ENCODE results near the gene CHP1. TPM values are rescaled to one million over a fixed set of nuclear protein-coding genes. Genes with fewer than 3 reads are reported as not detected.

Gene CHP1
- total RNA-seq (10 to 100 TPM; 61.9 to 72.7 TPM), polyA plus RNA-seq (ENCODE audit: insufficient read depth, low read depth, low replicate concordance) (36.6 TPM)
- long read RNA-seq, donor 1, transcript CHP1-201 (7 exons, 3,329 nt) = major isoform, 27 of 32 reads
- long read RNA-seq, donor 1, partial matches to known transcripts = 5 of 32 reads
- long read RNA-seq, donor 1, other reads (novel, unspliced or antisense) = 0 of 32 reads
- long read RNA-seq, donor 2, transcript CHP1-201 (7 exons, 3,329 nt) = major isoform, 22 of 37 reads
- long read RNA-seq, donor 2, partial matches to known transcripts = 13 of 37 reads
- long read RNA-seq, donor 2, other reads (novel, unspliced or antisense) = 0 of 37 reads

DNA sequence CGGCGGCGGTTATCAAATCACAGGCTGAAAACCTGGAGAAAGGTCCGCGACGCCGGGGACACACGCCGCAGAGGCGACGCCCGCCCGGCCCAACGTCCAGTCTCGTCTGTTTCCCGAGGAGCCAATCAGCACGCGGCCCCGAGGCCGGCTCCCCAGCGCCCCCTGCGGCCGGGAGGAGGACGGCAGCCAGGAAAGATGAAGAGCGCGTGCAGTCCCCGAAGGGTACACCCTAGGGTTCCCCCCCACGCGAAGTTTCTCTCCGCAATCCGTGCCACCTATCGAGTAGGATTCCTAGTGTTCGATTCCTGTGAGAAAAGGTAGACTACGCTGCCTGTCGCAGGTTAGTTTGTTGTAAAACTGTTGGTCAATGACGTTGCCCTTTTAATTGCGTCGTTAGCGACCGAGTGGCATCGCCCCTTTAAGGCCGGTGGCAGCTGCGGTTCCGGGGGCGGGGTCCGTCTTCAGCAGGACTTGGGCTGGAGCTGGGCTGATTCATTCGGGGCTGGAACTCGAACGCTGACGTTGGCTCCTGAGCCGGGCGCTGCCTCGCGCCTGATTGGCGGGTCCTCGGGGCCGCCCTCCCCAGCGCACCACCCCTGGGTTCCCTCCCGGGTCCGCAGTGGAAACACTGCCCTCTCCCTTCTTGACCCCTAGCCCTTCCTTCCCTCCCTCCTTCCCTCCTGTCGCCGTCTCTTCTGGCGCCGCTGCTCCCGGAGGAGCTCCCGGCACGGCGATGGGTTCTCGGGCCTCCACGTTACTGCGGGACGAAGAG is at the start of gene CHP1, which contains the start of gene EXD1:
TSS of gene CHP1 (plus strand) at position 619 of the 772 bp plus-strand sequence. CDS start at position 734, 115 bp downstream.
TSS of gene EXD1 (minus strand) at position 108 of the 772 bp plus-strand sequence. CDS start 4,182 bp downstream, outside the sequence.
- intact Hi-C loops (cut with DNase I; ENCODE audit: low total_unique reads) = no loop called here
- H3K27me3 ChIP-seq = no peaks in the 10 kb centered on the region
- peak within 1 kb of the TSS; percentile 76 to 86 for H3K4me3 ChIP-seq
- DNase-seq = peak; percentile 98
- H3K9me3 ChIP-seq = no peaks in the 10 kb centered on the region
- peak within 1 kb of the TSS; percentile 83 to 92 for H3K27ac ChIP-seq
- H3K4me1 ChIP-seq = peaks cover 12% of the 10 kb centered on the region
- TF ChIP-seq, protein P1, sequence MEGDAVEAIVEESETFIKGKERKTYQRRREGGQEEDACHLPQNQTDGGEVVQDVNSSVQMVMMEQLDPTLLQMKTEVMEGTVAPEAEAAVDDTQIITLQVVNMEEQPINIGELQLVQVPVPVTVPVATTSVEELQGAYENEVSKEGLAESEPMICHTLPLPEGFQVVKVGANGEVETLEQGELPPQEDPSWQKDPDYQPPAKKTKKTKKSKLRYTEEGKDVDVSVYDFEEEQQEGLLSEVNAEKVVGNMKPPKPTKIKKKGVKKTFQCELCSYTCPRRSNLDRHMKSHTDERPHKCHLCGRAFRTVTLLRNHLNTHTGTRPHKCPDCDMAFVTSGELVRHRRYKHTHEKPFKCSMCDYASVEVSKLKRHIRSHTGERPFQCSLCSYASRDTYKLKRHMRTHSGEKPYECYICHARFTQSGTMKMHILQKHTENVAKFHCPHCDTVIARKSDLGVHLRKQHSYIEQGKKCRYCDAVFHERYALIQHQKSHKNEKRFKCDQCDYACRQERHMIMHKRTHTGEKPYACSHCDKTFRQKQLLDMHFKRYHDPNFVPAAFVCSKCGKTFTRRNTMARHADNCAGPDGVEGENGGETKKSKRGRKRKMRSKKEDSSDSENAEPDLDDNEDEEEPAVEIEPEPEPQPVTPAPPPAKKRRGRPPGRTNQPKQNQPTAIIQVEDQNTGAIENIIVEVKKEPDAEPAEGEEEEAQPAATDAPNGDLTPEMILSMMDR (IDR thresholded peaks at IDR 0.05) = peak; percentile 91 to 95 (median 94)
- TF ChIP-seq POLR2A (IDR thresholded peaks at IDR 0.05) = no peak
- no peaks in the 10 kb centered on the region for H3K36me3 ChIP-seq (ENCODE audit: low read depth, missing control alignments)
- 0 to 1% methylated on average over 62 to 69 of the region's 72 CpGs for WGBS, 2 donors

DNA sequence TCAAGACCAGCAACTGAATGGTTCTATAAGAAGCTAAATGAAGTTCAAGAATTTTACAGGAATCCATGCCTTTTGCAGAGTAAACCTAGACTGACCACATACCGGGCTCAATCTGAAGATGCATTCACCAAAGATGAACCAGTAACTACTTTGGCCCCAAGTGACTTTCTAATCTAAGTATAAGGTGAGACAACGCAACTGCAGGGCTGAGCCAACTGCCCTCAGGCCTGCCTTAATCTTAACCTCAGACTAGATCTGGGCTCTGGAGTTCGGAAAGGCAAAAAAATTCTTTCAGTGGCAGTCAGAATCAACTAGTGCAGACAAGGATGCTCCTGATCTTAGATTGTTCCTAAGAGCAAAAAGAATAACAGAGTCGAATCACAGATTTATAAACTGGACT is 48.8 kb upstream of the CHP1 start:
- no peaks in the 10 kb centered on the region for H3K4me1 ChIP-seq
- no peak for DNase-seq
- no peak overlapping the region for H3K4me3 ChIP-seq
- H3K36me3 ChIP-seq (ENCODE audit: low read depth, missing control alignments) = no peaks in the 10 kb centered on the region
- WGBS, 2 donors = 68 to 95% methylated on average over 4 of the region's 4 CpGs
- no peaks in the 10 kb centered on the region for H3K9me3 ChIP-seq
- no peaks in the 10 kb centered on the region for H3K27me3 ChIP-seq
- intact Hi-C loops (cut with DNase I; ENCODE audit: low total_unique reads) = loop anchor here (10.0 kb wide), 1 partner anchor 277 kb away; no protein-coding TSS in a partner anchor
- no peak for TF ChIP-seq POLR2A (IDR thresholded peaks at IDR 0.05)
- TF ChIP-seq, protein P1 (IDR thresholded peaks at IDR 0.05) = no peak
- H3K27ac ChIP-seq = no peak overlapping the region

DNA sequence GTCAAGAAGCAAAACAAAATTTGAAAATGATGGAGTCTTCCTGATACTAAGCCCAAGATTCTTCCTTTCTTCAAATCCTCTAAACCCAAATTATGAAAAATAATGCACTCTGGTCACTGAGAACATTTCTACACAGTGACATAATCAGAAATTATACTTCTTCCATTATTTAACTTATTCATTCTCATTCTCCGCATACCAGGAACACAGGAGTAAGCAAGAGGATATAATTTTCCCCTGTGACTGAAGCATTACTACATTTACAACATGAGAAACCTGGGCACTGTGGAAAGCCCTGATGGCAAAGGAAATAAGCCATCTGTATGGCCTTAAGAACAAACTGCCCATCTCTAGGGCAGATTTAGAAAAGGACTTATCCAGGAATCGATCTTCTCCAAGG is 47.5 kb upstream of the CHP1 start:
- Histone ChIP-seq H3K4me1 (no peaks in the 10 kb centered on the region), H3K9me3 (no peaks in the 10 kb centered on the region), H3K27ac (no peak overlapping the region), H3K36me3 (ENCODE audit: low read depth, missing control alignments) (no peaks in the 10 kb centered on the region), H3K4me3 (no peak overlapping the region), H3K27me3 (no peaks in the 10 kb centered on the region)
- WGBS, 2 donors = 65 to 71% methylated on average over 2 of the region's 2 CpGs
- TF ChIP-seq, protein P1 (IDR thresholded peaks at IDR 0.05) = no peak
- no peak for TF ChIP-seq POLR2A (IDR thresholded peaks at IDR 0.05)
- intact Hi-C loops (cut with DNase I; ENCODE audit: low total_unique reads) = loop anchor here (10.0 kb wide), 1 partner anchor 279 kb away; no protein-coding TSS in a partner anchor
- no peak for DNase-seq

DNA sequence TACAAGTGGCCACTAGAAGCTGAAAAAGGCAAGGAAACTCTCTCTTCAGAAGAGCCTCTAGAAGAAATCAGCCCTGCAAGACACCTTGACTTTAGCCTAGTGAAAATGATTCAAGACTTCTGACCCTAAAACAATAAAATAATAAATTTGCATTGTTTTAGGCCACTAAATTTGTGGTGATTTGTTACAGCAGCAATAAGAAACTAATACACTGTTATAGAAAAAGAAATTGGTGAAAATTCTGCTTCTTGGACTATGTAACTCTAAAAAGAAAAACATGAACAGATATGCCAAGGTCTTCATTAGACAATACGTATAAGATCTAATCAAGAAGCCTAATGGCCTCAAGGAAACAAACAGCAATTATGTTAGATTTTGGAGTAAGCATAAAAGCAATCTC is 36.6 kb upstream of the CHP1 start:
- H3K36me3 ChIP-seq (ENCODE audit: low read depth, missing control alignments) = no peaks in the 10 kb centered on the region
- H3K4me3 ChIP-seq = no peak overlapping the region
- H3K4me1 ChIP-seq = no peaks in the 10 kb centered on the region
- no peak for DNase-seq
- H3K9me3 ChIP-seq = no peaks in the 10 kb centered on the region
- intact Hi-C loops (cut with DNase I; ENCODE audit: low total_unique reads) = no loop called here
- no peaks in the 10 kb centered on the region for H3K27me3 ChIP-seq
- no peak for TF ChIP-seq POLR2A (IDR thresholded peaks at IDR 0.05)
- TF ChIP-seq, protein P1 (IDR thresholded peaks at IDR 0.05) = no peak
- H3K27ac ChIP-seq = no peak overlapping the region
- 69 to 81% methylated on average over 1 of the region's 1 CpG for WGBS, 2 donors

Measured in testis (tissue), 5 donors.